K562 (cell line): Measurements from ENCODE around the gene MPHOSPH6. TPM values are rescaled to one million over a fixed set of nuclear protein-coding genes. Genes with fewer than 3 reads are reported as not detected.

Experiments
- ATAC-seq: fragments of 200-7000 bp; cut with Tn5 transposase; 3 replicates; pipeline ENCODE4 v1.9.1; 2020; ENCODE audit warnings: moderate library complexity
- BruUV-seq: library from RNA; stranded (reverse); fragments of 400-500 nt; replicated peaks from 2 replicates; lab custom pipeline; 2021; lab: Mats Ljungman, UMichigan
- CTCF ChIA-PET: fragments of 300-600 bp; formaldehyde crosslinking; extraction: SDS; loops from one replicate; lab custom pipeline; 2021; ENCODE audit warnings: low intra/inter-chr PET ratio; lab: Yijun Ruan, JAX
- POLR2A ChIA-PET: fragments of 300-600, 350-650 bp; sonication (Branson Sonifier 250); formaldehyde crosslinking; extraction: SDS; loops from one replicate; lab custom pipeline; 2021; ENCODE audit warnings: antibody characterized with exemption, inconsistent platforms; lab: Yijun Ruan, JAX
- DNase-seq, 4 experiments: peaks; one replicate each; pipeline versions ENCODE4 v3.0.0 to v3.0.0-alpha.2; 2011 to 2018; ENCODE audit warnings: low spot score in 3 of 4, mixed read lengths in 3 of 4; ENCODE audit errors: extremely low read depth in 1 of 4
- FAIRE-seq: peaks from 2 replicates; lab custom pipeline; 2011; peaks lifted over from hg19 to GRCh38; lab: Jason Lieb, UNC
- H2AFZ ChIP-seq: 2 replicates; pipeline ENCODE4 v1.6.0; 2011; ENCODE audit warnings: low read depth, low read length, control low read depth, inconsistent platforms
- H3K27ac ChIP-seq: fragments of 200-600 bp; 3 replicates; pipeline ENCODE4 v1.8.0; 2011; ENCODE audit warnings: low read depth, mild to moderate bottlenecking, control low read depth, inconsistent platforms, low read length, moderate library complexity, mixed read lengths; ENCODE audit errors: extremely low read depth
- H3K27me3 ChIP-seq, 2 experiments: fragments of 300-600 bp in 1 of 2; 2 replicates in 1 of 2; 3 replicates in 1 of 2; pipeline versions ENCODE4 v1.6.0 to v1.8.0; 2011; ENCODE audit warnings: inconsistent platforms in 2 of 2, low read length in 2 of 2, mild to moderate bottlenecking in 1 of 2, mixed read lengths in 1 of 2, moderate library complexity in 1 of 2; ENCODE audit not compliant: control insufficient read depth in 2 of 2, insufficient read depth in 2 of 2
- H3K36me3 ChIP-seq: fragments of 300-600 bp; 3 replicates; pipeline ENCODE4 v1.8.0; 2011; ENCODE audit warnings: mild to moderate bottlenecking, low read length, inconsistent platforms; ENCODE audit not compliant: control insufficient read depth, insufficient read depth
- H3K4me1 ChIP-seq, 2 experiments: fragments of 200-600 bp in 1 of 2; replicated peaks in 1 of 2; 2 replicates in 1 of 2; 3 replicates in 1 of 2; pipeline versions ENCODE4 v1.5.1 to v1.8.0; 2011; ENCODE audit warnings: inconsistent platforms in 2 of 2, low read length in 2 of 2, mild to moderate bottlenecking in 1 of 2, mixed read lengths in 1 of 2, moderate library complexity in 1 of 2; ENCODE audit not compliant: control insufficient read depth in 2 of 2, insufficient read depth in 2 of 2
- H3K4me2 ChIP-seq: 2 replicates; pipeline ENCODE4 v1.6.1; 2011; ENCODE audit warnings: low read length, control low read depth, inconsistent platforms, mixed read lengths; ENCODE audit not compliant: insufficient read depth
- H3K4me3 ChIP-seq: fragments of 200-600 bp; sonication (generic), shearing (Covaris generic); 2 replicates; pipeline ENCODE4 v1.5.1; 2016; ENCODE audit warnings: control low read depth, inconsistent platforms
- H3K79me2 ChIP-seq: fragments of 200-600 bp; 3 replicates; pipeline ENCODE4 v1.8.0; 2011; ENCODE audit warnings: low read length, inconsistent platforms; ENCODE audit not compliant: control insufficient read depth, insufficient read depth
- H3K9ac ChIP-seq, 2 experiments: 2 replicates each; pipeline versions ENCODE4 v1.6.0 to v1.6.1; 2011; ENCODE audit warnings: low read depth in 2 of 2, low read length in 2 of 2, control low read depth in 1 of 2, inconsistent platforms in 1 of 2, mild to moderate bottlenecking in 1 of 2, mixed read lengths in 1 of 2; ENCODE audit not compliant: insufficient read depth in 1 of 2
- H3K9me1 ChIP-seq: one replicate; pipeline ENCODE4 v1.6.0; 2011; ENCODE audit warnings: inconsistent platforms, mild to moderate bottlenecking, low read length, moderate library complexity; ENCODE audit not compliant: control insufficient read depth, insufficient read depth
- H3K9me3 ChIP-seq: replicated peaks from 2 replicates; pipeline ENCODE4 v1.5.1; 2011; ENCODE audit warnings: low read depth, low read length, inconsistent platforms; ENCODE audit not compliant: control insufficient read depth, insufficient read depth
- H4K20me1 ChIP-seq: replicated peaks from 2 replicates; pipeline ENCODE4 v1.6.1; 2011; ENCODE audit warnings: low read length, inconsistent platforms, mixed read lengths; ENCODE audit not compliant: control insufficient read depth, insufficient read depth
- CBFA2T3 ChIP-seq: fragments of 450-650 bp; IDR thresholded peaks from 2 replicates; pipeline ENCODE4 v1.6.1; 2017
- MYNN ChIP-seq, 2 experiments: sonication (generic); formaldehyde crosslinking in 1 of 2; IDR thresholded peaks; 2 replicates each; pipeline versions ENCODE4 v1.5.0 to v1.6.1; 2016 to 2020; ENCODE audit warnings: antibody characterized with exemption in 1 of 2, missing genetic modification reagents in 1 of 2
- ZKSCAN8 ChIP-seq: fragments of 200-800 bp; sonication (Bioruptor generic); IDR thresholded peaks from 2 replicates; pipeline ENCODE4 v1.6.1; 2016; ENCODE audit warnings: missing genetic modification characterization, missing compliant biosample characterization
- WGBS: fragments of 100-300 bp; shearing (Covaris generic); methylation state at CpG from one replicate; pipeline ENCODE4 v1.1.6; 2016; ENCODE audit warnings: low coverage, mixed read lengths; ENCODE audit not compliant: insufficient coverage; ENCODE audit errors: missing lambda C conversion rate; 5-methylcytosine and 5-hydroxymethylcytosine counted together
- in situ Hi-C: fragments of 300-500 bp; cut with MboI; formaldehyde crosslinking; loops from 4 replicates; pipeline ENCODE4 v1.15.0; 2018; ENCODE audit warnings: inconsistent platforms, mixed read lengths
- intact Hi-C: fragments of 100-400 bp; cut with micrococcal nuclease; formaldehyde crosslinking; loops from 2 replicates; pipeline ENCODE4 v1.14.2; 2022
- polyA plus RNA-seq, 8 experiments: library from polyadenylated mRNA; depleted of rRNA in 4 of 8; stranded (reverse) in 5 of 8; unstranded in 3 of 8; fragments of >200 nt; fragmentation: Nextera tagmentation in 2 of 8; fragmentation: Illumina TruSeq in 1 of 8; extraction: Ambion mirVana in 2 of 8; extraction: Trizol in 1 of 8; gene quantifications; 2 replicates each; pipeline versions ENCODE4 v1.2.1 to v1.2.3, GENCODE V29; 2011 to 2014; ENCODE audit warnings: inconsistent platforms in 1 of 8, missing spikeins in 1 of 8
- total RNA-seq, 7 experiments: library from RNA; depleted of rRNA in 6 of 7; stranded (reverse); fragments of >200 nt in 6 of 7; fragmentation: Illumina TruSeq in 2 of 7; extraction: Trizol in 2 of 7; gene quantifications; 2 replicates each; pipeline versions ENCODE4 v1.2.1 to v1.2.3, GENCODE V29; 2011 to 2021; ENCODE audit warnings: low replicate concordance in 1 of 7

Gene MPHOSPH6
- total and polyA plus RNA-seq, 9 of the 15 experiments (the other 6 are each of a cell fraction or from before 2014, with no cell fraction given) = 37.0 to 153 (median 76.7) TPM

DNA sequence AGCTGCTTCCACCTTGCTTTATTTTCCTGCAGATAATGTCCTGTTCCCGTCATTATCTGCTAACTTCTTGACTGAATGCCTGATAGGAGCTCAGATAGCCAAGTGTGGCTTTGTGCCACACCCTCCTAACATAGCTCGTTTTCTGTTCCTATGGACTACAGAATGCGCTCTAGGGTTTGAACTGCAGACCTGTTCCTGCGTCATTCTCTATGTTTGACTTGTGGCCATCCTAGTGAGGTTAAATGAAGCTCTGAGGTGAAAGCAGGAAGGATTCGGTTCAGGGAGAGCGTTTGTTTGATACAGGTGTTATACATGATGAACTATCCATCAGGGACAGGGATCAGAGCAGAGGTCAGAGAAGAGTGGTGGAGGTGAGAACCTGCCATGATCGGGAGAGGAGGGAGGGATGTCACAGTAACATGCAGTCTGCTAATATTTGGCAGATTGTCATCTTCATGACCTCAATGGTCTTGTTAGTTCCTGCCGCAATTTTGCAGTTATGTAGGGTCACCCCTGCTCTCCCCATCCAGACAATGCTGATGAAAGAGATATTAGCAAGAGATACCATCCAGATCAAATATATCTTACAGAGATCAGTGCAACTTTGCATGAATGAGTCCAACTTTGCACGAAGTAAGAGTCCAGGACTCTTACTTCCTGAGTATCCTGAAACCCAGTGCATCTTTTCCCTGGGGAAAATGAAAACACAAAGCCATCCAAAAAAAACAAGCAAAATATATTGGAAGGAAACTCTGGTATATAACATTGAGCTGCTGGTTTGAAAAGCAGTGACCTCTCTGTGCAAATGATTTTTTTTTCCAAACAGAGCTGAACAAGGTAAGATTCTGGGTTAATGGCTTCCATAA is 32.8 kb downstream of the MPHOSPH6 start:
- no peak for FAIRE-seq
- H3K27ac ChIP-seq = no peak overlapping the region
- H3K4me2 ChIP-seq = peak overlapping the region; percentile 30; the same call in 1 of the 2 replicates
- no peaks in the 10 kb centered on the region for H3K79me2 ChIP-seq
- peak overlapping the region in 1 of 2 experiments; percentile 5; a peak in 1 of 4 replicates for H3K9ac ChIP-seq
- ChIA-PET CTCF (no interaction called here), POLR2A (interaction anchor here (0.7 to 1.5 kb wide), 6 partner anchors 10 to 55 kb away, joined by 3 read pairs; no protein-coding TSS in a partner anchor)
- H2AFZ ChIP-seq = no peak overlapping the region
- DNase-seq = no peak
- 56% methylated on average over 9 of the region's 9 CpGs for WGBS
- H3K4me1 ChIP-seq = peaks cover 12 to 30% of the 10 kb centered on the region in 2 experiments; a peak in 4 of 5 replicates
- intact Hi-C loops = no loop called here
- peak; percentile 42; the same call in 2 of the 3 replicates for ATAC-seq
- H3K9me1 ChIP-seq = no peaks in the 10 kb centered on the region
- peaks cover 11% of the 10 kb centered on the region; the same call in 1 of the 3 replicates for H3K36me3 ChIP-seq
- H3K9me3 ChIP-seq = no peaks in the 10 kb centered on the region
- no peak overlapping the region for H3K4me3 ChIP-seq
- H4K20me1 ChIP-seq = no peaks in the 10 kb centered on the region
- TF ChIP-seq CBFA2T3 (0 out of 2 replicates have a peak, but pooled peaks have one; percentile 6), ZKSCAN8 (CRISPR knock-in tag) (no peak), MYNN (IDR thresholded peaks at IDR 0.05) (0 out of 2 replicates have a peak, but pooled peaks have one; percentile 27), MYNN (CRISPR knock-in tag; IDR thresholded peaks at IDR 0.05) (0 out of 2 replicates have a peak, but pooled peaks have one; percentile 45)
- TSS peak; percentile 19 for BruUV-seq
- in situ Hi-C loops = no loop called here
- H3K27me3 ChIP-seq = no peaks in the 10 kb centered on the region
